Hematopoietic multipotent progenitor cell (in vitro differentiated cells): Measurements from ENCODE around the gene CDC14B. TPM values are rescaled to one million over a fixed set of nuclear protein-coding genes. Genes with fewer than 3 reads are reported as not detected.
"Not testable (repeated sequence)": the region's sequence is repeated elsewhere in the genome, so short reads cannot be mapped to it uniquely, and the experiment has no call there.

ENCODE experiments used
- DNase-seq, 3 donors: peaks; one replicate each; pipeline ENCODE4 v3.0.0-alpha.2; 2011 to 2015; ENCODE audit warnings: low read depth in 2 of 3, low spot score in 2 of 3
- total RNA-seq: library from RNA; depleted of rRNA; stranded (reverse); fragments of >200 nt; gene quantifications from one replicate; pipeline ENCODE4 v1.2.3, GENCODE V29; 2012

The CDC14B gene
- total RNA-seq, 1 donor = 7.5 TPM

- DNase-seq = no peak
Observed at GRCh38 chr9:96553070-96553469, 66.6 kb downstream of the CDC14B start.

GRCh38 chr9:96551403-96551802 lies 68.2 kb downstream of the CDC14B start:
- DNase-seq = no peak

GRCh38 chr9:96550659-96551058 lies 69.0 kb downstream of the CDC14B start:
- no peak for DNase-seq

- not testable (repeated sequence) for DNase-seq
Observed at GRCh38 chr9:96543131-96543530, 76.5 kb downstream of the CDC14B start.

- DNase-seq = no peak
Observed at GRCh38 chr9:96540106-96540505, 79.5 kb downstream of the CDC14B start.

GRCh38 chr9:96532173-96532572 lies 87.5 kb downstream of the CDC14B start:
- DNase-seq = no peak

GRCh38 chr9:96524764-96525163 lies 94.9 kb downstream of the CDC14B start:
- DNase-seq = no peak

- DNase-seq = no peak
Observed at GRCh38 chr9:96524045-96524444, 95.6 kb downstream of the CDC14B start.

- DNase-seq = no peak
Observed at GRCh38 chr9:96523374-96523773, 96.3 kb downstream of the CDC14B start.

- no peak for DNase-seq
Observed at GRCh38 chr9:96522366-96522765, 97.3 kb downstream of the CDC14B start.

GRCh38 chr9:96519787-96520186 lies 99.9 kb downstream of the CDC14B start:
- no peak for DNase-seq

- no peak for DNase-seq
Observed at GRCh38 chr9:96519095-96519494, 100.5 kb downstream of the CDC14B start.

GRCh38 chr9:96515621-96516470 lies 103.8 kb downstream of the CDC14B start:
- no peak for DNase-seq

GRCh38 chr9:96514800-96515158 lies 104.9 kb downstream of the CDC14B start:
- no peak for DNase-seq

- no peak for DNase-seq
Observed at GRCh38 chr9:96514108-96514799, 105.4 kb downstream of the CDC14B start.

- no peak for DNase-seq
Observed at GRCh38 chr9:96513622-96514021, 106.0 kb downstream of the CDC14B start.

- no peak for DNase-seq
Observed at GRCh38 chr9:96512240-96512639, 107.4 kb downstream of the CDC14B start.

- no peak for DNase-seq
Observed at GRCh38 chr9:96510258-96510657, 109.4 kb downstream of the CDC14B start.

- no peak for DNase-seq
Observed at GRCh38 chr9:96509848-96510247, 109.8 kb downstream of the CDC14B start.

GRCh38 chr9:96509026-96509425 lies 110.6 kb downstream of the CDC14B start:
- no peak for DNase-seq

GRCh38 chr9:96508227-96508940 lies 111.3 kb downstream of the CDC14B start:
- DNase-seq = no peak
